ENCODE measurements around the gene WNT6.
A peak's percentile ranks its signal among the peaks of the same experiment; 100 is the strongest.

WNT6 gene

DNA sequence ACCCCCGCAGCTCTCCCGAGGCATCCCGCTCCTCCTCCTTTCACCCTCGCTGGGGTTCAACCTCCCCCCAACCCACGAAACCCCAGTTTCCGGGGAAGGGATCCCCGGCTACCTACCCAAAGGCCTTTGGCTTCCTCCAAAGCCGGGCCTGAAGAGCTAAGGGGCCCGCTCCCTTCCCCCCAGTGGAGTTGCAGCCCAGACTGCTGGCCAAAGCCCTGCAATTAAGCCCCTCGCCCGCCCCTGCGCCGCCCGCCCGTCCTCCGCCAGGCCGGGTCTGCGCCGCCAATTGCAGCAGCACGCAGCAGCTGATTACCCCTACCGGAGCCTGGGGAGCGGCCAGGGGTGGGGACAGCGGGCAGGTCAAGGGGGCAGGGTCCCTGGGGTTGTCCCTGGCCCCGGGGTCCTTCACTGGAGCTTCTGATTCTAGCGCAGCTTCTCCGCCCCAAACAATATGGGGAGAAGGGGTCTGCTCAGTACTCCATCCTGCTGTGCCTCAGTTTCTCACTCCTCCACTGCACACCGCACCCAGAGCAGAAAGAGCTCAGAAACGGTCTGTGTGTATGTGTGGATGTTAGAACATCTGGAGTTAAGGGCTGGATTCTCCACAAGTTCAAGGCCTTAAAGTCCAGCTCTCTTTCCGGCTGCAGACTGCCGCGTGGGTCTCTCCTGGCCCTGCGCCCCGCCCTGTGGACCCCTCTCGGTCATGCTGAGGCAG lies 37.9 kb downstream of the WNT6 start:
- Histone ChIP-seq H3K4me3 (ENCODE audit: low read depth, low read length) (no peak overlapping the region), H3K36me3 (no peaks in the 10 kb centered on the region), H3K27me3 (ENCODE audit: insufficient read depth, low read depth, severe bottlenecking) (no peaks in the 10 kb centered on the region), H3K9me3 (ENCODE audit: severe bottlenecking) (peaks cover 2% of the 10 kb centered on the region), H3K27ac (no peak overlapping the region)
- no peak for DNase-seq
- TF ChIP-seq, protein P1, sequence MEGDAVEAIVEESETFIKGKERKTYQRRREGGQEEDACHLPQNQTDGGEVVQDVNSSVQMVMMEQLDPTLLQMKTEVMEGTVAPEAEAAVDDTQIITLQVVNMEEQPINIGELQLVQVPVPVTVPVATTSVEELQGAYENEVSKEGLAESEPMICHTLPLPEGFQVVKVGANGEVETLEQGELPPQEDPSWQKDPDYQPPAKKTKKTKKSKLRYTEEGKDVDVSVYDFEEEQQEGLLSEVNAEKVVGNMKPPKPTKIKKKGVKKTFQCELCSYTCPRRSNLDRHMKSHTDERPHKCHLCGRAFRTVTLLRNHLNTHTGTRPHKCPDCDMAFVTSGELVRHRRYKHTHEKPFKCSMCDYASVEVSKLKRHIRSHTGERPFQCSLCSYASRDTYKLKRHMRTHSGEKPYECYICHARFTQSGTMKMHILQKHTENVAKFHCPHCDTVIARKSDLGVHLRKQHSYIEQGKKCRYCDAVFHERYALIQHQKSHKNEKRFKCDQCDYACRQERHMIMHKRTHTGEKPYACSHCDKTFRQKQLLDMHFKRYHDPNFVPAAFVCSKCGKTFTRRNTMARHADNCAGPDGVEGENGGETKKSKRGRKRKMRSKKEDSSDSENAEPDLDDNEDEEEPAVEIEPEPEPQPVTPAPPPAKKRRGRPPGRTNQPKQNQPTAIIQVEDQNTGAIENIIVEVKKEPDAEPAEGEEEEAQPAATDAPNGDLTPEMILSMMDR (IDR thresholded peaks at IDR 0.05; ENCODE audit: low read depth, low read length), result no peak

DNA sequence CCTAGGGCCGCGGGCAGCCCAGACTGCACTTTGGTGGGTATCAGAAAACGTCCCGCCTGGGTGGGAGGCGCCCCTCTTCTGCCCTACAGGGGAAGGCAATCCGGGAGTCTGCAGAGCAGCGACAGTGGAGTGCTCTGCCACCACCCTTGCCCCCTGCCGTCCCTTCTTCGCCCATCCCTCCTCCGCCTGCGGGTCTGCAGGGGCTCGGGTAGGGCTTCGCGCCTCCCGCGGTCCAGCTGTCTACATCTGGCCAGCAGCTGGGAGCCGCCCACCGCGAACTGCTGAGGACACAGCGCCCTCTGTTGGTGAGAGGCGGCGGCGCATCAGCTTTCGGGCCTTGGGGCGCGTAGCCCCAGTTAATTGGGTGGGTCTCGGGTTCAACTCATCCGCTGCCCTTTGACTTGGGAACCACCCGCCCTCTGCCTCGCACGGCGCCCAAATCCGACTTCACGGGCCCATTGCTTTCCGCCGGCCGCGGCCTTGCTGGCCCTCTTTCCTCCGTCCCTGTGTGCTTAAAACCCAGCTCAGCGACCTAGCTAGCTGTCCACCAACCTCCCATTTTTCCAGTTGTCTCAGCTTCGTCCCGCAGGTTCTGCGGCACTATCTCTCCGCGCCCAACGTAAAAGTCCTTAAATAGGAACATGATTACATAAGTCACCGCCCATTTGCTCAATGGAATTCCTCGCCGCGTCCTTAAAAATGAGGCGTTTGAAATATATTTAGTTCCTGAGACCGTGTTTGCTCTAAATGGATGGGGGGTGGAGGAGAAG lies 38.7 kb downstream of the WNT6 start:
- Histone ChIP-seq H3K4me3 (ENCODE audit: low read depth, low read length) (peak overlapping the region; percentile 35), H3K9me3 (ENCODE audit: severe bottlenecking) (peaks cover 2% of the 10 kb centered on the region), H3K36me3 (no peaks in the 10 kb centered on the region), H3K27me3 (ENCODE audit: insufficient read depth, low read depth, severe bottlenecking) (no peaks in the 10 kb centered on the region), H3K27ac (no peak overlapping the region)
- peak; percentile 55 for DNase-seq
- TF ChIP-seq, protein P1 (IDR thresholded peaks at IDR 0.05; ENCODE audit: low read depth, low read length), result peak; percentile 95

DNA sequence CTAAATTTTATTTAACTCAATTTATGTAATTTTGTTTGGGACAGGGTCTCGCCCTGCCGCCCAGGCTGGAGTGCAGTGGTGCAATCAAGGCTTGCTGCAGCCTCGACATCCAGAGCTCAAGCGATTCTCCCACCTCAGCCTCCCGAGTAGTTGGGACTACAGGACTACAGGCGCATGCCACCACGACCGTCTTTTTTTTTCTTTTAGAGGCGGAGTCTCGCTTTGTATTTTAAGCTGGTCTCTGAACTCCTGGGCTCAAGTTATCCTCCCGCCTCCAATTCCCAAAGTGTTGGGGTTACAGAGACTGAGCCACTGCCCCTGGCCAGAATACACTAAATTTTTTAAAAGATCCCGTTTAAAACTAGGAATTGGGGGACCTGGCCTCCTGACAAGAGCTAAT lies 39.5 kb downstream of the WNT6 start:
- peaks cover 2% of the 10 kb centered on the region for H3K9me3 ChIP-seq (ENCODE audit: severe bottlenecking)
- no peaks in the 10 kb centered on the region for H3K27me3 ChIP-seq (ENCODE audit: insufficient read depth, low read depth, severe bottlenecking)
- no peak overlapping the region for H3K27ac ChIP-seq
- DNase-seq, result no peak
- TF ChIP-seq, protein P1 (IDR thresholded peaks at IDR 0.05; ENCODE audit: low read depth, low read length), result no peak
- H3K4me3 ChIP-seq (ENCODE audit: low read depth, low read length), result no peak overlapping the region
- no peaks in the 10 kb centered on the region for H3K36me3 ChIP-seq

DNA sequence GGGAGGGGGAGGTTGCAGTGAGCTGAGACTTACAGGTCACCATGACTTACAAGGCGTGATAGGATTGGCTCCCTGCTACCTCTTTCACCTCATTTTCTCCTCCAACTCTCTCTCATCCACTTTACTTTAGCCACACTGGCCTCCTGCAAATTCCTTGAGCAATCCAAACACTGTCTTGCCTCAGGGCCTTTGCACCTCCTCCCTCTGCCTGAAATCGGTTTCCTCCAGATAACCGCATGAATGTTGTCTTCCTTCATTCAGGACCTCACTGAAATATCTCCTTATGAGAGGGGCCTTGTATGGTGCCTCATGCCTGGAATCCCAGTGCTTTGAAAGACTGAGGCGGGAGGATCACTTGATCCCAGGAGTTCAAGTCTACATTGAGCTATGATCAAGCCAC lies 42.8 kb downstream of the WNT6 start:
- Histone ChIP-seq H3K9me3 (ENCODE audit: severe bottlenecking) (peaks cover 2% of the 10 kb centered on the region), H3K27ac (no peak overlapping the region), H3K36me3 (no peaks in the 10 kb centered on the region), H3K27me3 (ENCODE audit: insufficient read depth, low read depth, severe bottlenecking) (no peaks in the 10 kb centered on the region), H3K4me3 (ENCODE audit: low read depth, low read length) (no peak overlapping the region)
- no peak for DNase-seq
- TF ChIP-seq, protein P1 (IDR thresholded peaks at IDR 0.05; ENCODE audit: low read depth, low read length), result no peak

DNA sequence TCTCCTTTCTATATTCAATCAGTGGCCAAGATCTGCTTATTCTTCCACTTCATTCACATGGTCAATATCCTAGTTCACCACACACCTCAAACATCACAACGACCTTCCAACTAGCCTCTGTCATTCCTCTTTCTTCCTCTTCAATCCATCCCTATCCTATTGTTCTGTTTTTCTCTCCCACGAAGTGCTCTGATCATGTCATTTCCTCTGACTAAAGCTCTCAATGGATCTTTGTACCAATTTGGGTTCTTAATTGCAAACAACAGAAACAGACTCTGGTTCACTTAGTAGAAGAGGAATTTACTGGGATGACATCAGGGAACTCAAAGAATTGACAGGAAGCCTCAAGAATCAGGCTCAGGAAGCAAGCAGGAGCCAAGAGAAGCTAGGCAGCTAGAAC lies 44.6 kb downstream of the WNT6 start:
- H3K27me3 ChIP-seq (ENCODE audit: insufficient read depth, low read depth, severe bottlenecking), result no peaks in the 10 kb centered on the region
- no peak for DNase-seq
- peaks cover 2% of the 10 kb centered on the region for H3K9me3 ChIP-seq (ENCODE audit: severe bottlenecking)
- H3K27ac ChIP-seq, result no peak overlapping the region
- no peak overlapping the region for H3K4me3 ChIP-seq (ENCODE audit: low read depth, low read length)
- TF ChIP-seq, protein P1 (IDR thresholded peaks at IDR 0.05; ENCODE audit: low read depth, low read length), result no peak
- no peaks in the 10 kb centered on the region for H3K36me3 ChIP-seq

Data from WERI-Rb-1 (cell line).